GM18858 (cell line): ENCODE data around the gene SLC5A11.
"Not testable (repeated sequence)": the region's sequence is repeated elsewhere in the genome, so short reads cannot be mapped to it uniquely, and the experiment has no call there.

Experiments
- ATAC-seq: cut with Tn5 transposase; IDR thresholded peaks from one replicate; pipeline ENCODE4 v1.9.1; 2021; ENCODE audit not compliant: unreplicated experiment

SLC5A11 gene

GRCh38 chr16:24845726-24846547 is at the start of gene SLC5A11:
Gene SLC5A11 (plus strand): TSS chr16:24845963. CDS start chr16:24858644, 12,681 bp downstream.
- no peak for ATAC-seq

GRCh38 chr16:24800586-24800985 is 45.2 kb upstream of the SLC5A11 start:
- ATAC-seq, result no peak

- ATAC-seq, result no peak
Observed at GRCh38 chr16:24801761-24802302, 43.9 kb upstream of the SLC5A11 start.

GRCh38 chr16:24805484-24805883 is 40.3 kb upstream of the SLC5A11 start:
- ATAC-seq, result no peak

GRCh38 chr16:24807301-24807700 is 38.5 kb upstream of the SLC5A11 start:
- ATAC-seq, result no peak

GRCh38 chr16:24810951-24811843 is 34.6 kb upstream of the SLC5A11 start:
- no peak for ATAC-seq

GRCh38 chr16:24812813-24813212 is 33.0 kb upstream of the SLC5A11 start:
- not testable (repeated sequence) for ATAC-seq

- ATAC-seq, result no peak
Observed at GRCh38 chr16:24815021-24815420, 30.7 kb upstream of the SLC5A11 start.

- no peak for ATAC-seq
Observed at GRCh38 chr16:24816688-24817087, 29.1 kb upstream of the SLC5A11 start.

GRCh38 chr16:24819462-24820040 is 26.2 kb upstream of the SLC5A11 start:
- ATAC-seq, result no peak

GRCh38 chr16:24820522-24820921 is 25.2 kb upstream of the SLC5A11 start:
- ATAC-seq, result no peak

GRCh38 chr16:24821129-24821528 is 24.6 kb upstream of the SLC5A11 start:
- no peak for ATAC-seq

- ATAC-seq, result no peak
Observed at GRCh38 chr16:24822542-24822941, 23.2 kb upstream of the SLC5A11 start.

GRCh38 chr16:24822974-24823373 is 22.8 kb upstream of the SLC5A11 start:
- ATAC-seq, result no peak

GRCh38 chr16:24825696-24826095 is 20.1 kb upstream of the SLC5A11 start:
- ATAC-seq, result no peak

GRCh38 chr16:24826096-24826690 is 19.6 kb upstream of the SLC5A11 start:
- ATAC-seq, result no peak

GRCh38 chr16:24826817-24827566 is 18.8 kb upstream of the SLC5A11 start:
- no peak for ATAC-seq

- no peak for ATAC-seq
Observed at GRCh38 chr16:24829153-24829552, 16.6 kb upstream of the SLC5A11 start.

GRCh38 chr16:24833352-24833751 is 12.4 kb upstream of the SLC5A11 start:
- ATAC-seq, result no peak
